ENCODE results near the gene TAF1D.

The TAF1D gene

GRCh38 chr11:93740031-93740729, 1.1 kb downstream of the TAF1D start:
- CTCF ChIA-PET = interaction anchor here (0.6 kb wide), 1 partner anchor 166 kb away, joined by 6 read pairs; no protein-coding TSS in a partner anchor
- DNase-seq (ENCODE audit: extremely low spot score) = no peak
- POLR2A ChIA-PET = interaction anchor here (1.4 to 6.9 kb wide), 7 partner anchors 9 to 78 kb away, joined by 3 to 119 read pairs (median 13); partner anchors contain the start of genes CEP295 and MED17
- TF ChIP-seq ZNF384 (IDR thresholded peaks at IDR 0.05) = 0 out of 2 replicates have a peak, but pooled peaks have one; percentile 46
- no peak for TF ChIP-seq FOXA1 (IDR thresholded peaks at IDR 0.05)
- no peak for TF ChIP-seq L3MBTL2 (conservative IDR thresholded peaks at IDR 0.05)
- no peak for TF ChIP-seq HDGF (IDR thresholded peaks at IDR 0.05; ENCODE audit: borderline replicate concordance)

GRCh38 chr11:93738647-93739081, 2.6 kb downstream of the TAF1D start:
- POLR2A ChIA-PET = interaction anchor here (6.9 kb wide), 1 partner anchor 45 kb away, joined by 119 read pairs; the partner anchor contains the start of gene MED17
- DNase-seq (ENCODE audit: extremely low spot score) = no peak
- TF ChIP-seq SP1 (IDR thresholded peaks at IDR 0.05) (no peak), LEF1 (IDR thresholded peaks at IDR 0.05; ENCODE audit: borderline replicate concordance) (no peak), CTBP1 (IDR thresholded peaks at IDR 0.05; ENCODE audit: borderline replicate concordance) (no peak), NFRKB (IDR thresholded peaks at IDR 0.05) (no peak), FOXK2 (IDR thresholded peaks at IDR 0.05) (no peak), FOXA1 (IDR thresholded peaks at IDR 0.05) (no peak), BHLHE40 (IDR thresholded peaks at IDR 0.05; ENCODE audit: borderline replicate concordance) (no peak)
- CTCF ChIA-PET = interaction anchor here (0.6 kb wide), 1 partner anchor 178 kb away, joined by 4 read pairs; no protein-coding TSS in a partner anchor

GRCh38 chr11:93737904-93738612, 3.2 kb downstream of the TAF1D start:
- DNase-seq (ENCODE audit: extremely low spot score) = no peak
- ChIA-PET POLR2A (interaction anchor here (6.9 kb wide), 1 partner anchor 46 kb away, joined by 119 read pairs; the partner anchor contains the start of gene MED17), CTCF (interaction anchor here (0.6 kb wide), 1 partner anchor 178 kb away, joined by 4 read pairs; no protein-coding TSS in a partner anchor)
- TF ChIP-seq ARNT (IDR thresholded peaks at IDR 0.05) = no peak
- TF ChIP-seq FOXK2 (IDR thresholded peaks at IDR 0.05) = no peak
- no peak for TF ChIP-seq FOXM1 (IDR thresholded peaks at IDR 0.05; ENCODE audit: borderline replicate concordance)
- TF ChIP-seq SUZ12 (IDR thresholded peaks at IDR 0.05) = no peak
- TF ChIP-seq BHLHE40 (IDR thresholded peaks at IDR 0.05; ENCODE audit: borderline replicate concordance) = no peak
- no peak for TF ChIP-seq HDGF (IDR thresholded peaks at IDR 0.05; ENCODE audit: borderline replicate concordance)

GRCh38 chr11:93736129-93736528, 5.2 kb downstream of the TAF1D start:
- POLR2A ChIA-PET = interaction anchor here (0.7 to 6.9 kb wide), 2 partner anchors 48 kb away, joined by 3 to 119 read pairs; partner anchors contain the start of gene MED17

GRCh38 chr11:93735627-93736026, 5.7 kb downstream of the TAF1D start:
- POLR2A ChIA-PET = interaction anchor here (0.7 kb wide), 1 partner anchor 48 kb away, joined by 3 read pairs; the partner anchor contains the start of gene MED17
- no peak for DNase-seq (ENCODE audit: extremely low spot score)
- no peak for TF ChIP-seq SP1 (IDR thresholded peaks at IDR 0.05)
- no peak for TF ChIP-seq BHLHE40 (IDR thresholded peaks at IDR 0.05; ENCODE audit: borderline replicate concordance)
- TF ChIP-seq HDGF (IDR thresholded peaks at IDR 0.05; ENCODE audit: borderline replicate concordance) = no peak
- no peak for TF ChIP-seq CTBP1 (IDR thresholded peaks at IDR 0.05; ENCODE audit: borderline replicate concordance)
- TF ChIP-seq SUZ12 (IDR thresholded peaks at IDR 0.05) = no peak
- TF ChIP-seq ELF4 (IDR thresholded peaks at IDR 0.05) = no peak
- no peak for TF ChIP-seq LEF1 (IDR thresholded peaks at IDR 0.05; ENCODE audit: borderline replicate concordance)
- TF ChIP-seq NFRKB (IDR thresholded peaks at IDR 0.05) = no peak
- CTCF ChIA-PET = interaction anchor here (0.7 to 1.5 kb wide), 2 partner anchors 48 to 83 kb away, joined by 3 read pairs; partner anchors contain the start of gene MED17

More at GRCh38 chr11:93736129-93736528, 5.2 kb downstream of the TAF1D start:
- no peak for DNase-seq (ENCODE audit: extremely low spot score)
- CTCF ChIA-PET = interaction anchor here (1.5 kb wide), 1 partner anchor 84 kb away, joined by 3 read pairs; no protein-coding TSS in a partner anchor
- TF ChIP-seq L3MBTL2 (conservative IDR thresholded peaks at IDR 0.05) = no peak
- TF ChIP-seq FOXM1 (IDR thresholded peaks at IDR 0.05; ENCODE audit: borderline replicate concordance) = no peak
- no peak for TF ChIP-seq ELF4 (IDR thresholded peaks at IDR 0.05)
- TF ChIP-seq BHLHE40 (IDR thresholded peaks at IDR 0.05; ENCODE audit: borderline replicate concordance) = no peak
- no peak for TF ChIP-seq LEF1 (IDR thresholded peaks at IDR 0.05; ENCODE audit: borderline replicate concordance)
- no peak for TF ChIP-seq FOXA1 (IDR thresholded peaks at IDR 0.05)
- TF ChIP-seq TARDBP (IDR thresholded peaks at IDR 0.05) = no peak
- no peak for TF ChIP-seq CTBP1 (IDR thresholded peaks at IDR 0.05; ENCODE audit: borderline replicate concordance)
- no peak for TF ChIP-seq HDGF (IDR thresholded peaks at IDR 0.05; ENCODE audit: borderline replicate concordance)

GRCh38 chr11:93734427-93735222, 6.7 kb downstream of the TAF1D start:
- POLR2A ChIA-PET = interaction anchor here (1.8 kb wide), 1 partner anchor 49 kb away, joined by 7 read pairs; the partner anchor contains the start of gene MED17
- TF ChIP-seq TARDBP (IDR thresholded peaks at IDR 0.05) (no peak), FOXA1 (IDR thresholded peaks at IDR 0.05) (no peak), LEF1 (IDR thresholded peaks at IDR 0.05; ENCODE audit: borderline replicate concordance) (no peak), L3MBTL2 (conservative IDR thresholded peaks at IDR 0.05) (no peak), FOXK2 (IDR thresholded peaks at IDR 0.05) (no peak), BHLHE40 (IDR thresholded peaks at IDR 0.05; ENCODE audit: borderline replicate concordance) (no peak), NFRKB (IDR thresholded peaks at IDR 0.05) (no peak), ZNF384 (IDR thresholded peaks at IDR 0.05) (no peak), CTBP1 (IDR thresholded peaks at IDR 0.05; ENCODE audit: borderline replicate concordance) (no peak)
- DNase-seq (ENCODE audit: extremely low spot score) = no peak
- CTCF ChIA-PET = interaction anchor here (1.5 kb wide), 1 partner anchor 82 kb away, joined by 3 read pairs; no protein-coding TSS in a partner anchor

- TF ChIP-seq BHLHE40 (IDR thresholded peaks at IDR 0.05; ENCODE audit: borderline replicate concordance) = no peak
- TF ChIP-seq PKNOX1 (IDR thresholded peaks at IDR 0.05) = no peak
- TF ChIP-seq FOXK2 (IDR thresholded peaks at IDR 0.05) = no peak
- no peak for TF ChIP-seq ARNT (IDR thresholded peaks at IDR 0.05)
- no peak for TF ChIP-seq SUZ12 (IDR thresholded peaks at IDR 0.05)
- TF ChIP-seq FOXA1 (IDR thresholded peaks at IDR 0.05) = no peak
- no peak for TF ChIP-seq TARDBP (IDR thresholded peaks at IDR 0.05)
- no peak for TF ChIP-seq L3MBTL2 (conservative IDR thresholded peaks at IDR 0.05)
- ChIA-PET CTCF (no interaction called here), POLR2A (interaction anchor here (1.8 to 5.4 kb wide), 2 partner anchors 7 to 51 kb away, joined by 7 to 40 read pairs; partner anchors contain the start of genes C11orf54, MED17 and TAF1D)
- DNase-seq (ENCODE audit: extremely low spot score) = no peak
Observed at GRCh38 chr11:93733474-93733873, 7.8 kb downstream of the TAF1D start.

Measured in HEK293T (cell line).